ENCODE measurements around the gene RPS10.
"Not testable (repeated sequence)": the region's sequence is repeated elsewhere in the genome, so short reads cannot be mapped to it uniquely, and the experiment has no call there.

Gene RPS10

DNA sequence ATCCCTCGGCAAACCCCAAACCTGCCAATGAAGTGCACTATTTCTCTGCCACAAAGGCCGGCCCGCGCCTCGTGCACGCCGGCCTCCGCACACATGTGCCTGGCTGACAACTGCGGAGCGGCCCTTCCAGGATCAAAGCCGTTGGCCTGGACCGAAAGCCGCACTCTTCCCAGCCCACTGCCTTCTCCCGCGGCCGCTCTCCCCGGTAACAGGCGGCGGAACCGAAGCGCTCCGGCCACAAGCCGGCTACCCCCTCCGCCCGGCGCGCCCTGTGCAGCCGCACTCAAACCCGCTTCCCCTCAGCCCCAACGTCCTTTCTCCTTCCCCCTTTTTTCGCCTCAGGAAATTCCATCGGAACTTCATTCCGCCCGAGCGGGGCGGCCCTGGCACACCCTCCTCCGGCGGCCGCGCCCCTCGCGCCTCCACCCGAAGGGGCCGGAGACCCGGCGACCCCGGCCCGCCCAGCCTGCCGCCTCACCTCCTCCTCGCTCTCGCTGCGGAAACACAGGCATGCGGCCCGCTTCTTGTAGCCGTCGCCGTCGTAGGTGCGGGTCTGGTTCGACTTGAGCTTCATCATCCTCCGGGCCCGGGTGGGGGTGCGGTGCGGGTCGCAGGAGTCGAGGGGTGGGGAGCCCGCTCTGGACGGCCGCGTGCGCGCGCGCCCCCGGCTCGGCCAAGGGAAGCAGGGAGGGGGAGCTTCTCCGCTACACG lies 33.9 kb downstream of the RPS10 start:
- peak; percentile 62 for DNase-seq

- DNase-seq = no peak
Measured at GRCh38 chr6:34391473-34391785, 34.4 kb downstream of the RPS10 start.

- peak; percentile 68 for DNase-seq
Measured at GRCh38 chr6:34390531-34391472, 35.1 kb downstream of the RPS10 start.

DNA sequence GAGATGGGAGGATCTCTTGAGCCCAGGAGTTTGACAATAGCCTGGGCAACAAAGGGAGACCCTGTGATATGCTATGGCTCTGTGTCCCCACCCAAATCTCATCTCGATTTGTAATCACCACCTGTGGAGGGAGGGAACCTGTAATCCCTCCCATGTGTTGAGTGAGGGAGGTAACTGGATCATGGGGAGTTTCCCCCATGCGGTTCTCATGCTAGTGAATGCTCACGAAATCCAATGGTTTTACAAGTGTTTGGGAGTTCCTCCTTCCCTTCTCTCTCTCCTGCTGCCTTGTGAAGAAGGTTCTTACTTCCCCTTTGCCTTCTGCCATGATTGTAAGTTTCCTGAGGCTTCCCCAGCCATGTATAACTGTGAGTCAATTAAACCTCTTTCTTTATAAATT lies 36.8 kb downstream of the RPS10 start:
- DNase-seq = no peak

GRCh38 chr6:34388421-34388820 lies 37.4 kb downstream of the RPS10 start:
- no peak for DNase-seq

DNA sequence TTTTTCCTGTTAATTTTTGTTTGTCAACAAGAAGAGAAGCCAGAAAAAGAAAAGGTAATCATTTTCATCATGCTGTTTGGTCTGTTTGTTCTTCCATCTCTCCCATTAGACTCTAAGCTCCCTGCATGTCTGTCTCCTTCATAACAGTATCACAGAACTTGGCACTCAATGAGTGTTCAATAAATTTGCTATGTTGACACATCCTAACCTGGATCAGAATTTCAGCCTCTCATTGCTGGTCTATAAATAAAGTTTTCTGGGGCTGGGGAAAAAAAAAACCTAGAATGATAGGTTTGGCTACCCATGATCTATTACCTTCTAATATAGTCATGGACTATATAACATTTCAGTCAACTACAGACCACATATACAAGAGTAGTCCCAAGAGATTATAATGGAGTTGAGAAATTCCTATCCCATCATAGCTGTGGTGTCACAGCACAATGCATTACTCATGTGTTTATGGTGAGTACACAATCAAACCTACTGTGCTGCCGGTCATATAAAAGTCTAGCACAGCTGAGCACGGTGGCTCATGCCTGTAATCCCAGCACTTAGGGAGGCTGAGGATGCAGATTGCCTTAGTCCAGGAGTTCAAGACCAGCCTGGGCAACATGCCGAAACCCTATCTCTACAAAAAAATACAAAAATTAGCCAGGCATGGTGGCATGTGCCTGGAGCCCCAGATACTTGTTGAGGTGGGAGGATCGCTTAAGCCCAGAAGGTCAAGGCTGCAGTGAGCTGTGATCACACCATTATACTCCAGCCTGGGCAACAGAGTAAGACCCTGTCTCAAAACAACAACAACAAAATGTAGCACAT lies 39.3 kb downstream of the RPS10 start:
- peak; percentile 80 for DNase-seq

- DNase-seq = no peak
Measured at GRCh38 chr6:34385793-34386195, 40.1 kb downstream of the RPS10 start.

DNA sequence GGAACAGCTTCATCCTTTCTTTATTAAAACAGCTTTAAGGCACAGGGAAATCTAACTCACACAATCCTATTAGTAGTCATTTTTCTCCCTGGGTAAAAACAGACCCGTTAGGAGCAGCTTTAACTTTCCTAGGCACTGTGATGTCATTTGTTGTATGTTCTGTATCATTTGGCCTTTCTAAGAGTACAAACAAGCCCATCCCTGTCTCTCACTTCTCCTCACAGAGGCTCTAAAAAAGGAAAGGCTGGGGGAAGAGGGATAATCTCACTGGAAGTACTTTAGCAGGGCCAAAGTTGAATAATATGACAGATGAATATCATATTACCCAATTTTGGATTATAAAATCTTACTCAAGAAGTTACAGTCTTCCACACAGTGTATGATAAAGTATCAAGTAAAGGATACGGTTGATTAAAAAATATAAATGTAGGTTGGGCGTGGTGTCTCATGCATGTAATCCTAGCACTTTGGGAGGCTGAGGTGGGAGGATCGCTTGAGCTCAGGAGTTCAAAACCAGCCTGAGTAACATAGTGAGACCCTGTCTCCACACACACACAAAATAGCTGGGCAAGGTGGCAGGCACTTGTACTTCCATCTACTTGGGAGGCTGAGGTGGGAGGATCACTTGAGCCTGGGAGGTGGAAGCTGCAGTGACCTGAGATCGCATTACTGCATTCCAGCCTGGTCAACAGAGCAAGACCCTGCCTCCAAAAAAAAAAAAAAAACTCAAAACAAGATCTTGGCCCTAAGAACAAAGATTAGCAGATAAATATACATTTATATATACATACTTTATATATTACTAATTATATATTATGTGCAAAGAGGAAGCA lies 41.3 kb downstream of the RPS10 start:
- no peak for DNase-seq

DNA sequence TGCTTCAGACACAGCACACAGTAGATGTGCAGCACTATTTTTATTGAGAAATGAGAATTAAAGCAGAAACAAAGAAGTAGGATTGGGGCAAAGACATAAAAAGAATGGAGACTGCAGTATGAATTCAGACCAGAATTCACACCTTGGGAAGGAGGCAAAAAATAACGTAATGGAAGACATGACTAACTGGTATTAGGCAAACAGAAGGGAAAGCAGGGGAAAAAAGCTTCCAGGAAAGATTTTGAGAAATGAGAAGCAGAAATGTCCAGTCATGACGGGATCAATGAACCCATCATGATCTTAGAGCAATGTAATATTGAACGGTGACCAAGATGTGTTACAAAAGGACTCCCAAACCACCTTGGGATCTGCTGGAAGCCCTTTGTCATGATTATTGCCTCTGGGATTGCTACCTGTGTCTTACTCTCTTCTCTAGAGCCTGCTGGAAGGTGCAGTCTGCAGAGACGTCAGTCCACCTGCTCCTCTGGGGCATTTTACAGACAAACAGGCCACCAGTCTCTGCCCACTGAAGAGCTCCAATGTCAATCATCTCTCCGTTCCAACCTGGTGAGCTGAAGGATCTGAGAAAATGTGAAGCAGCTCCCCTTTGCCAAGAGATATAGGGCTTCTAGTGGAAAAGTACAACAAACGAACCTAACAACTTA lies 42.1 kb downstream of the RPS10 start:
- DNase-seq = no peak

DNA sequence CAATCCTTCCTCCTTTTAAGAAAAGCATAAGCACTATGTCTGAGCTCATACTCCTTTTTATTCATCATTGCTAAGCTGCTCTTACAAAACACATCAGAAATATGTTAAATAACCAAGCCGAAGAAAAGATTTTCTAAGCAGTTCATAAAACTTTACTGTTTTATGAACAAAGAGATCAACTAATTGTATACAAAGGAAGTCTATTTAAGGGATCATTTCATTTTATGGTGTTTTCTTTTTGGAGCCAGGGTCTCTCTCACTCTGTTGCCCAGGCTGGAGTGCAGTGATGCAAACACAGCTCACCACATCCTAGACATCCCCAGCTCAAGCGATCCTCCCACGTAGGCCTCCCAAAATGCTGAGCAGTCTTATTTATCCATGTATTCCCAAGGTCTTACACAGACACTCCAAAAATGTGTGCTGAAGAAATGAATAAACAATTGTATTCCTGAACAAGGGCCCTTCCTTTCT lies 42.7 kb downstream of the RPS10 start:
- peak; percentile 40 for DNase-seq

- no peak for DNase-seq
Measured at GRCh38 chr6:34381081-34381480, 44.8 kb downstream of the RPS10 start.

- no peak for DNase-seq
Measured at GRCh38 chr6:34378470-34378869, 47.4 kb downstream of the RPS10 start.

- DNase-seq = no peak
Measured at GRCh38 chr6:34377984-34378383, 47.9 kb downstream of the RPS10 start.

DNA sequence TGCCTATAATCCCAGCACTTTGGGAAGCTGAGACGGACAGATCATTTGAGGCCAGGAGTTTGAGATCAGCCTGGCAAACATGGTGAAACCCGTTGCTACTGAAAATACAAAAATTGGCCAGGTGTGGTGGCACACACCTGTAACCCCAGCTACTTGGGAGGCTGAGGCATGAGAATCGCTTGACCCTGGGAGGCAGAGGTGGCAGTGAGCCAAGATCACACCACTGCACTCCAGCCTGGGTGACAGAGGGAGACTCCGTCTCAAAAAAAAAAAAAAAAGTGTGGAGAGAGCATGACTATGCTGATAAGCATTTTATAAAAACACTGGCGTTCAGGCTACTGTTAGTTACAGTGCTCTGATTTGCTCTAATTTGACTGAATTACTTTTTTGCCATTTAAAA lies 48.3 kb downstream of the RPS10 start:
- DNase-seq = not testable (repeated sequence)

GRCh38 chr6:34375833-34376232 lies 50.0 kb downstream of the RPS10 start:
- no peak for DNase-seq

GRCh38 chr6:34374508-34374907 lies 51.4 kb downstream of the RPS10 start:
- DNase-seq = no peak

DNA sequence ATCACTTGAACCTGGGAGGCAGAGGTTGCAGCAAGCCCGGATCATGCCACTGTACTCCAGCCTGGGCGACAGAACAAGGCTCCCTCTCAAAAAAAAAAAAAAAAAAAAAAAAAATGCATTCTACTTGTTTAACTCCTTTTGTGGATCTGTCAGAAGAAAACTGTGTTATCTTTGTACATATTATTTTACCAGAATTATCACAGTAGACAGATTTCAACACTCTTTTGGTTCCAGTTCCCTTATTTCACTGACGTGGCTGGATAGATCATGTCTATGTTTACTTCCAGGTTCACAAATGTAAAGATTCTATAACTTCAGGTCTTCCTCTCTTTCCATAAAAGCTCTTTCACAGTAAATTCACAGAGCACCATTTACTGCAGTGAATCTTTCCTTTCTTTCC lies 51.8 kb downstream of the RPS10 start:
- DNase-seq = no peak

- no peak for DNase-seq
Measured at GRCh38 chr6:34373511-34373910, 52.4 kb downstream of the RPS10 start.

- not testable (repeated sequence) for DNase-seq
Measured at GRCh38 chr6:34371865-34372264, 54.0 kb downstream of the RPS10 start.

DNA sequence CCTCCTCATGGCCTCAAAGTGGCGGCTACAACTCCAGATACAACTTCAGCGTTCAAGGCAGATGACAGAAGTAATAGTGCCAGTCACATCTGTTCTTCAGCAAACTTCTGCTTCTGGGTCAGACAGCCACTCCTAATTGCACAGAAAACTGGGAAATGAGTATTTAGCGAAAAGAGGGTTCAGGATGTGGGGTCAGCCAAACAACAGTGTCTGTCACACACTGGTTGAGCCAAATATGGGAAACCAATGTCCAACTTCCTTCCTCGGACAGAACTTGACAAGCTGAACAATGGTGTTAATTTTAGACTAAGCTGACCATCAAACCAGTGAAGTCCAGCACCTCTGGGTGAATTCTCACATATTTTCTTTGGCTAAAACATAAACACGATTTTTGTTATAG lies 55.5 kb downstream of the RPS10 start:
- no peak for DNase-seq

DNA sequence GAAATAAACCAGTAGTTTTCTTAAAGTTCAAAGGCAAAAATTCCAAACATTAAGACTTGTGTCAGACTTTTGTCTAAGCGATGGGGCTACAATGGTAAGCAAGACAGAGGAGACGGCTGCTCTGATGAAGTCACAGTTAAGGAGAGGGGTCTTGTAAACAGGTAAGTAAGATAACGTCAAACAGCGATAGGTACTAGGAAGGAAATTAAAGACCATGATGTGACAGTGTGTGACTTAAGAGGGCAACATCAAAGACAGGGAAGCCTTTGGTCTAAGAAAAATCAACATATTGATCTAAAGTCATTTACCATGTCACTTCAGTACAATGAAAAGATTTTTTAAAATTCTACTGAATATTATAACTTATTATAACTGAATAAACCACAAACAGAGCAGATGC lies 56.5 kb downstream of the RPS10 start:
- no peak for DNase-seq

Data from EL (cell line).